Activated CD8-positive, alpha-beta memory T cell treated with anti-CD3 and anti-CD28 coated beads for 1 hour (primary cell): ENCODE data around the gene LDB2.

Experiments
- DNase-seq, 2 donors: peaks; one replicate each; pipeline ENCODE4 v3.0.0-alpha.2; 2020; ENCODE audit warnings: low read depth in 1 of 2; ENCODE audit errors: extremely low read depth in 1 of 2

LDB2 gene

GRCh38 chr4:16728111-16728510 is 170.3 kb downstream of the LDB2 start:
- DNase-seq, result no peak

- no peak for DNase-seq
Observed at GRCh38 chr4:16727218-16727617, 171.2 kb downstream of the LDB2 start.

- DNase-seq, result no peak
Observed at GRCh38 chr4:16726368-16727050, 171.9 kb downstream of the LDB2 start.

- no peak for DNase-seq
Observed at GRCh38 chr4:16725252-16725651, 173.2 kb downstream of the LDB2 start.

- no peak for DNase-seq
Observed at GRCh38 chr4:16722416-16722815, 176.0 kb downstream of the LDB2 start.

GRCh38 chr4:16721613-16722291 is 176.7 kb downstream of the LDB2 start:
- no peak for DNase-seq

- no peak for DNase-seq
Observed at GRCh38 chr4:16720761-16721160, 177.7 kb downstream of the LDB2 start.

- no peak for DNase-seq
Observed at GRCh38 chr4:16717266-16717970, 181.0 kb downstream of the LDB2 start.

GRCh38 chr4:16715482-16715881 is 183.0 kb downstream of the LDB2 start:
- DNase-seq, result no peak

- DNase-seq, result no peak
Observed at GRCh38 chr4:16714191-16714590, 184.3 kb downstream of the LDB2 start.

- no peak for DNase-seq
Observed at GRCh38 chr4:16713696-16714095, 184.7 kb downstream of the LDB2 start.

- no peak for DNase-seq
Observed at GRCh38 chr4:16713271-16713670, 185.2 kb downstream of the LDB2 start.

GRCh38 chr4:16710198-16710597 is 188.2 kb downstream of the LDB2 start:
- no peak for DNase-seq

GRCh38 chr4:16707874-16708273 is 190.6 kb downstream of the LDB2 start:
- no peak for DNase-seq

- no peak for DNase-seq
Observed at GRCh38 chr4:16706251-16706650, 192.2 kb downstream of the LDB2 start.

GRCh38 chr4:16705341-16705740 is 193.1 kb downstream of the LDB2 start:
- DNase-seq, result no peak

- DNase-seq, result no peak
Observed at GRCh38 chr4:16704489-16704888, 194.0 kb downstream of the LDB2 start.

- DNase-seq, result no peak
Observed at GRCh38 chr4:16695896-16696295, 202.5 kb downstream of the LDB2 start.

GRCh38 chr4:16694884-16695276 is 203.6 kb downstream of the LDB2 start:
- DNase-seq, result no peak

GRCh38 chr4:16694173-16694883 is 204.1 kb downstream of the LDB2 start:
- DNase-seq, result no peak

- DNase-seq, result no peak
Observed at GRCh38 chr4:16693641-16694040, 204.8 kb downstream of the LDB2 start.
